ENCODE data around the gene PFAS. TPM values are rescaled to one million over a fixed set of nuclear protein-coding genes. Genes with fewer than 3 reads are reported as not detected.
A peak's percentile ranks its signal among the peaks of the same experiment; 100 is the strongest.

PFAS gene
- total RNA-seq, 2 experiments from 2014 or later = 43.6 to 45.9 TPM

GRCh38 chr17:8222380-8222629 is 26.8 kb upstream of the PFAS start:
- DNase-seq = no peak
- H3K27me3 Mint-ChIP-seq = peaks cover 2% of the 10 kb centered on the region
- H3K4me3 Mint-ChIP-seq = peak overlapping the region; percentile 95
- no peaks in the 10 kb centered on the region for H3K9me3 Mint-ChIP-seq
- peaks cover 40% of the 10 kb centered on the region for H3K36me3 Mint-ChIP-seq (ENCODE audit: low read depth)
- POLR2A ChIA-PET = interaction anchor here (0.6 to 25.1 kb wide), 24 partner anchors 11 to 154 kb away, joined by 3 to 612 read pairs (median 8); partner anchors contain the start of genes AURKB, BORCS6, CTC1 and KRABD2
- CTCF ChIA-PET = interaction anchor here (0.7 to 4.1 kb wide), 16 partner anchors 10 to 161 kb away, joined by 3 to 52 read pairs (median 7); partner anchors contain the start of genes ALOXE3, AURKB, BORCS6 and CTC1
- peak overlapping the region; percentile 99 for H3K27ac Mint-ChIP-seq
- peaks cover 65% of the 10 kb centered on the region for H3K4me1 Mint-ChIP-seq

GRCh38 chr17:8222630-8223355 is 26.3 kb upstream of the PFAS start:
- Mint-ChIP-seq H3K4me1 (peaks cover 69% of the 10 kb centered on the region), H3K36me3 (ENCODE audit: low read depth) (peaks cover 45% of the 10 kb centered on the region), H3K27ac (peak overlapping the region; percentile 99)

GRCh38 chr17:8223356-8224126 is 25.5 kb upstream of the PFAS start:
- ChIA-PET POLR2A (interaction anchor here (0.6 to 25.1 kb wide), 24 partner anchors 10 to 159 kb away, joined by 3 to 612 read pairs (median 7); partner anchors contain the start of genes AURKB, BORCS6, CTC1 and KRABD2), CTCF (interaction anchor here (0.6 to 4.1 kb wide), 11 partner anchors 15 to 157 kb away, joined by 3 to 52 read pairs (median 8); partner anchors contain the start of genes ALOXE3, BORCS6, CTC1 and KRABD2)
- H3K4me3 Mint-ChIP-seq = peak overlapping the region; percentile 95
- peak overlapping the region; percentile 99 for H3K27ac Mint-ChIP-seq
- H3K4me1 Mint-ChIP-seq = peaks cover 64% of the 10 kb centered on the region
- peak; percentile 70 for DNase-seq
- H3K9me3 Mint-ChIP-seq = no peaks in the 10 kb centered on the region
- H3K27me3 Mint-ChIP-seq = peaks cover 2% of the 10 kb centered on the region
- peaks cover 48% of the 10 kb centered on the region for H3K36me3 Mint-ChIP-seq (ENCODE audit: low read depth)

More at GRCh38 chr17:8222630-8223355, 26.3 kb upstream of the PFAS start:
- Mint-ChIP-seq H3K27me3 (peaks cover 2% of the 10 kb centered on the region), H3K4me3 (peak overlapping the region; percentile 95), H3K9me3 (no peaks in the 10 kb centered on the region)
- peak; percentile 90 for DNase-seq
- POLR2A ChIA-PET = interaction anchor here (0.6 to 25.1 kb wide), 26 partner anchors 10 to 154 kb away, joined by 3 to 612 read pairs (median 8); partner anchors contain the start of genes AURKB, BORCS6, CTC1 and KRABD2
- CTCF ChIA-PET = interaction anchor here (0.7 to 4.1 kb wide), 15 partner anchors 12 to 161 kb away, joined by 3 to 52 read pairs (median 8); partner anchors contain the start of genes ALOXE3, AURKB, BORCS6 and CTC1

GRCh38 chr17:8224891-8225812 is 23.9 kb upstream of the PFAS start:
- Mint-ChIP-seq H3K4me3 (peak overlapping the region; percentile 57), H3K36me3 (ENCODE audit: low read depth) (peaks cover 56% of the 10 kb centered on the region), H3K4me1 (peaks cover 57% of the 10 kb centered on the region), H3K27ac (peak overlapping the region; percentile 71), H3K9me3 (no peaks in the 10 kb centered on the region), H3K27me3 (peaks cover 2% of the 10 kb centered on the region)
- DNase-seq = no peak
- CTCF ChIA-PET = interaction anchor here (0.6 to 2.3 kb wide), 9 partner anchors 16 to 106 kb away, joined by 3 to 9 read pairs (median 5); partner anchors contain the start of genes CTC1, PFAS and SLC25A35
- POLR2A ChIA-PET = interaction anchor here (1.0 to 25.1 kb wide), 17 partner anchors 9 to 158 kb away, joined by 4 to 612 read pairs (median 7); partner anchors contain the start of genes AURKB, BORCS6, CTC1 and PFAS

- Mint-ChIP-seq H3K4me1 (peaks cover 51% of the 10 kb centered on the region), H3K36me3 (ENCODE audit: low read depth) (peaks cover 60% of the 10 kb centered on the region), H3K27ac (peak overlapping the region; percentile 80), H3K27me3 (peaks cover 2% of the 10 kb centered on the region), H3K4me3 (peak overlapping the region; percentile 20), H3K9me3 (no peaks in the 10 kb centered on the region)
- ChIA-PET CTCF (interaction anchor here (0.9 to 1.9 kb wide), 9 partner anchors 18 to 520 kb away, joined by 3 to 9 read pairs (median 4); partner anchors contain the start of genes CTC1, PFAS and SLC25A35), POLR2A (interaction anchor here (1.2 to 25.1 kb wide), 15 partner anchors 9 to 158 kb away, joined by 3 to 612 read pairs (median 7); partner anchors contain the start of genes AURKB, BORCS6, CTC1 and PFAS)
- peak; percentile 77 for DNase-seq
Observed at GRCh38 chr17:8225813-8226535, 23.1 kb upstream of the PFAS start.

- Mint-ChIP-seq H3K36me3 (ENCODE audit: low read depth) (peaks cover 63% of the 10 kb centered on the region), H3K4me1 (peaks cover 47% of the 10 kb centered on the region), H3K4me3 (peak overlapping the region; percentile 25), H3K9me3 (no peaks in the 10 kb centered on the region), H3K27me3 (no peaks in the 10 kb centered on the region), H3K27ac (peak overlapping the region; percentile 80)
- POLR2A ChIA-PET = interaction anchor here (1.0 to 25.1 kb wide), 15 partner anchors 9 to 118 kb away, joined by 3 to 612 read pairs (median 5); partner anchors contain the start of genes AURKB, BORCS6, CTC1 and PFAS
- peak; percentile 26 for DNase-seq
- CTCF ChIA-PET = interaction anchor here (0.6 to 1.9 kb wide), 10 partner anchors 17 to 520 kb away, joined by 3 to 9 read pairs (median 4); partner anchors contain the start of genes CTC1, PFAS and SLC25A35
Observed at GRCh38 chr17:8226536-8227237, 22.4 kb upstream of the PFAS start.

- Mint-ChIP-seq H3K4me1 (peaks cover 45% of the 10 kb centered on the region), H3K27me3 (no peaks in the 10 kb centered on the region), H3K27ac (peak overlapping the region; percentile 80), H3K9me3 (no peaks in the 10 kb centered on the region), H3K4me3 (peak overlapping the region; percentile 25), H3K36me3 (ENCODE audit: low read depth) (peaks cover 65% of the 10 kb centered on the region)
- POLR2A ChIA-PET = interaction anchor here (1.0 to 25.1 kb wide), 11 partner anchors 9 to 118 kb away, joined by 3 to 612 read pairs (median 14); partner anchors contain the start of genes AURKB, BORCS6, CTC1 and PFAS
- CTCF ChIA-PET = interaction anchor here (0.6 to 1.8 kb wide), 3 partner anchors 20 to 500 kb away, joined by 3 to 9 read pairs (median 4); partner anchors contain the start of gene CTC1
- DNase-seq = no peak
Observed at GRCh38 chr17:8227238-8227581, 21.9 kb upstream of the PFAS start.

GRCh38 chr17:8231701-8232100 is 17.4 kb upstream of the PFAS start:
- H3K27ac Mint-ChIP-seq = no peak overlapping the region
- ChIA-PET CTCF (no interaction called here), POLR2A (interaction anchor here (1.4 to 1.9 kb wide), 2 partner anchors 11 to 16 kb away, joined by 4 read pairs; partner anchors contain the start of gene CTC1)
- no peaks in the 10 kb centered on the region for H3K27me3 Mint-ChIP-seq
- no peak overlapping the region for H3K4me3 Mint-ChIP-seq
- no peaks in the 10 kb centered on the region for H3K9me3 Mint-ChIP-seq
- DNase-seq = no peak
- H3K4me1 Mint-ChIP-seq = peaks cover 11% of the 10 kb centered on the region
- H3K36me3 Mint-ChIP-seq (ENCODE audit: low read depth) = peaks cover 86% of the 10 kb centered on the region

- H3K4me3 Mint-ChIP-seq = no peak overlapping the region
- H3K4me1 Mint-ChIP-seq = peaks cover 7% of the 10 kb centered on the region
- no peak for DNase-seq
- H3K9me3 Mint-ChIP-seq = no peaks in the 10 kb centered on the region
- H3K27me3 Mint-ChIP-seq = no peaks in the 10 kb centered on the region
- peaks cover 82% of the 10 kb centered on the region for H3K36me3 Mint-ChIP-seq (ENCODE audit: low read depth)
- no peak overlapping the region for H3K27ac Mint-ChIP-seq
- ChIA-PET POLR2A (interaction anchor here (1.0 to 2.0 kb wide), 5 partner anchors 9 to 61 kb away, joined by 3 to 12 read pairs (median 8); partner anchors contain the start of gene CTC1), CTCF (interaction anchor here (1.5 kb wide), 1 partner anchor 9 kb away, joined by 4 read pairs; no protein-coding TSS in a partner anchor)
Observed at GRCh38 chr17:8234361-8235270, 14.5 kb upstream of the PFAS start.

- POLR2A ChIA-PET = interaction anchor here (1.0 to 2.0 kb wide), 6 partner anchors 8 to 62 kb away, joined by 3 to 12 read pairs (median 6); partner anchors contain the start of genes AURKB and CTC1
- Mint-ChIP-seq H3K36me3 (ENCODE audit: low read depth) (peaks cover 75% of the 10 kb centered on the region), H3K27ac (no peak overlapping the region), H3K9me3 (no peaks in the 10 kb centered on the region), H3K27me3 (no peaks in the 10 kb centered on the region), H3K4me3 (no peak overlapping the region), H3K4me1 (peaks cover 11% of the 10 kb centered on the region)
- CTCF ChIA-PET = interaction anchor here (1.5 kb wide), 1 partner anchor 8 kb away, joined by 4 read pairs; no protein-coding TSS in a partner anchor
- DNase-seq = no peak
Observed at GRCh38 chr17:8235676-8236075, 13.4 kb upstream of the PFAS start.
